ENCODE measurements around the gene DOK5. TPM values are rescaled to one million over a fixed set of nuclear protein-coding genes. Genes with fewer than 3 reads are reported as not detected.
A peak's percentile ranks its signal among the peaks of the same experiment; 100 is the strongest.

Gene DOK5
- total RNA-seq, 1 donor: 85.6 TPM

- DNase-seq (ENCODE audit: low read depth): no peak
- no peak for TF ChIP-seq CTCF (IDR thresholded peaks at IDR 0.05; ENCODE audit: insufficient read depth, low read length)
- H3K4me3 ChIP-seq (ENCODE audit: low read depth, low read length): no peak overlapping the region
Measured at GRCh38 chr20:54534101-54534500, 58.7 kb downstream of the DOK5 start.

GRCh38 chr20:54535033-54535432 lies 59.6 kb downstream of the DOK5 start:
- peak; percentile 76 for DNase-seq (ENCODE audit: low read depth)
- H3K4me3 ChIP-seq (ENCODE audit: low read depth, low read length): no peak overlapping the region
- no peak for TF ChIP-seq CTCF (IDR thresholded peaks at IDR 0.05; ENCODE audit: insufficient read depth, low read length)

- DNase-seq (ENCODE audit: low read depth): no peak
- H3K4me3 ChIP-seq (ENCODE audit: low read depth, low read length): no peak overlapping the region
- no peak for TF ChIP-seq CTCF (IDR thresholded peaks at IDR 0.05; ENCODE audit: insufficient read depth, low read length)
Measured at GRCh38 chr20:54535746-54536145, 60.4 kb downstream of the DOK5 start.

GRCh38 chr20:54539521-54540046 lies 64.2 kb downstream of the DOK5 start:
- DNase-seq (ENCODE audit: low read depth): no peak
- TF ChIP-seq CTCF (IDR thresholded peaks at IDR 0.05; ENCODE audit: insufficient read depth, low read length): no peak

GRCh38 chr20:54543369-54543768 lies 68.0 kb downstream of the DOK5 start:
- TF ChIP-seq CTCF (IDR thresholded peaks at IDR 0.05; ENCODE audit: insufficient read depth, low read length): no peak
- DNase-seq (ENCODE audit: low read depth): no peak
- no peak overlapping the region for H3K4me3 ChIP-seq (ENCODE audit: low read depth, low read length)

More at GRCh38 chr20:54539521-54540046, 64.2 kb downstream of the DOK5 start:
- no peak overlapping the region for H3K4me3 ChIP-seq (ENCODE audit: low read depth, low read length)

GRCh38 chr20:54545676-54546358 lies 70.4 kb downstream of the DOK5 start:
- DNase-seq (ENCODE audit: low read depth): peak; percentile 60
- H3K4me3 ChIP-seq (ENCODE audit: low read depth, low read length): no peak overlapping the region

More at GRCh38 chr20:54545676-54546358, 70.4 kb downstream of the DOK5 start:
- no peak for TF ChIP-seq CTCF (IDR thresholded peaks at IDR 0.05; ENCODE audit: insufficient read depth, low read length)

Measured in fibroblast of the aortic adventitia (primary cell).